Measurements from ENCODE around the gene OPCML. TPM values are rescaled to one million over a fixed set of nuclear protein-coding genes. Genes with fewer than 3 reads are reported as not detected.

The OPCML gene
- total and polyA plus RNA-seq, 4 donors: under 0.01 to 0.01 TPM; not detected in 2

GRCh38 chr11:133038850-133039249, 493.5 kb downstream of the OPCML start:
- TF ChIP-seq NR2F2 (IDR thresholded peaks at IDR 0.05): no peak
- TF ChIP-seq CTCF (IDR thresholded peaks at IDR 0.05; ENCODE audit: low read depth, low read length, missing input control): no peak
- no peak for TF ChIP-seq GABPA (IDR thresholded peaks at IDR 0.05 in 1 of 2, conservative IDR thresholded peaks at IDR 0.05 in 1 of 2)
- TF ChIP-seq MAX (IDR thresholded peaks at IDR 0.05): no peak
- TF ChIP-seq EGR1 (IDR thresholded peaks at IDR 0.05; ENCODE audit: low read depth in 2 of 2): no peak
- no peak for TF ChIP-seq TAF1 (conservative IDR thresholded peaks at IDR 0.05)
- no peak for TF ChIP-seq RXRA (IDR thresholded peaks at IDR 0.05)
- TF ChIP-seq RAD21 (IDR thresholded peaks at IDR 0.05): no peak
- TF ChIP-seq FOXA1 (IDR thresholded peaks at IDR 0.05): no peak
- no peak for TF ChIP-seq ATF3 (IDR thresholded peaks at IDR 0.05)
- no peak for TF ChIP-seq FOXA2 (IDR thresholded peaks at IDR 0.05)
- no peak for TF ChIP-seq YY1 (IDR thresholded peaks at IDR 0.05)
- TF ChIP-seq HNF4G (IDR thresholded peaks at IDR 0.05): no peak
- TF ChIP-seq HNF4A (conservative IDR thresholded peaks at IDR 0.05): no peak
- TF ChIP-seq ZBTB33 (IDR thresholded peaks at IDR 0.05): no peak
- TF ChIP-seq REST (IDR thresholded peaks at IDR 0.05): no peak
- no peak for TF ChIP-seq JUND (IDR thresholded peaks at IDR 0.05)
- TF ChIP-seq SP1 (IDR thresholded peaks at IDR 0.05): no peak
- 30% methylated on average over 4 of the region's 4 CpGs for whole genome bisulfite sequencing
- Histone ChIP-seq H3K36me3 (ENCODE audit: control insufficient read depth in 4 of 4, insufficient read depth in 3 of 4, low read depth in 1 of 4, low read length in 3 of 4) (no peaks in the 10 kb centered on the region), H3K9ac (ENCODE audit: low read depth in 1 of 2, low read length in 2 of 2) (no peak overlapping the region), H3K4me3 (ENCODE audit: low read depth in 1 of 3, low read length in 3 of 3) (no peak overlapping the region), H3K9me3 (ENCODE audit: control insufficient read depth in 4 of 4, low read length in 3 of 4) (no peaks in the 10 kb centered on the region), H3K27ac (ENCODE audit: low read depth in 1 of 2, low read length in 2 of 2) (no peak overlapping the region), H3K4me1 (ENCODE audit: control insufficient read depth in 4 of 4, insufficient read depth in 4 of 4, low read length in 3 of 4) (peaks cover 0 to 9% (median 7%) of the 10 kb centered on the region in 4 donors), H3K27me3 (ENCODE audit: control insufficient read depth in 4 of 4, insufficient read depth in 4 of 4, low read length in 3 of 4) (peaks cover 0 to 2% (median 0%) of the 10 kb centered on the region in 4 donors)
- no peak for DNase-seq (ENCODE audit: low spot score)
